Endodermal cell (in vitro differentiated cells): ENCODE data around the gene ACSS1. TPM values are rescaled to one million over a fixed set of nuclear protein-coding genes. Genes with fewer than 3 reads are reported as not detected.

Experiments
- DNase-seq: peaks from one replicate; pipeline ENCODE4 v3.0.0-alpha.2; 2017
- H3K27ac ChIP-seq: 2 replicates; pipeline ENCODE4 v1.5.1; 2013; ENCODE audit warnings: mild to moderate bottlenecking, low read depth, low read length, moderate library complexity
- H3K27me3 ChIP-seq: 2 replicates; pipeline ENCODE4 v1.6.1; 2013; ENCODE audit warnings: mild to moderate bottlenecking, low read length, moderate library complexity; ENCODE audit not compliant: insufficient read depth, control insufficient read depth, poor library complexity, severe bottlenecking
- H3K36me3 ChIP-seq: 2 replicates; pipeline ENCODE4 v1.7.0; 2013; ENCODE audit warnings: mild to moderate bottlenecking, low read length, moderate library complexity; ENCODE audit not compliant: control insufficient read depth, insufficient read depth
- H3K4me1 ChIP-seq: one replicate; pipeline ENCODE4 v1.7.0; 2013; ENCODE audit warnings: low read length; ENCODE audit not compliant: control insufficient read depth, insufficient read depth
- H3K4me3 ChIP-seq: 2 replicates; pipeline ENCODE4 v1.5.1; 2013; ENCODE audit warnings: mild to moderate bottlenecking, low read length, moderate library complexity
- H3K9ac ChIP-seq: 2 replicates; pipeline ENCODE4 v1.6.1; 2013; ENCODE audit warnings: mild to moderate bottlenecking, low read length, moderate library complexity; ENCODE audit not compliant: poor library complexity, severe bottlenecking; ENCODE audit errors: extremely low read depth
- H3K9me3 ChIP-seq: 2 replicates; pipeline ENCODE4 v1.6.1; 2013; ENCODE audit warnings: mild to moderate bottlenecking, low read length, moderate library complexity; ENCODE audit not compliant: control insufficient read depth
- H3K27ac Mint-ChIP-seq: 2 replicates; pipeline ENCODE4 v1.8.0; 2020; ENCODE audit warnings: mixed read lengths
- H3K27me3 Mint-ChIP-seq: 2 replicates; pipeline ENCODE4 v1.8.0; 2021; ENCODE audit warnings: mild to moderate bottlenecking, mixed read lengths; ENCODE audit not compliant: insufficient read depth
- H3K36me3 Mint-ChIP-seq: 2 replicates; pipeline ENCODE4 v1.8.0; 2020; ENCODE audit warnings: low read depth, mixed read lengths
- H3K4me1 Mint-ChIP-seq: 2 replicates; pipeline ENCODE4 v1.8.0; 2020; ENCODE audit warnings: mixed read lengths
- H3K4me3 Mint-ChIP-seq: 2 replicates; pipeline ENCODE4 v1.8.0; 2020; ENCODE audit warnings: mild to moderate bottlenecking, moderate library complexity, mixed read lengths
- H3K9me3 Mint-ChIP-seq: 2 replicates; pipeline ENCODE4 v1.8.0; 2020; ENCODE audit warnings: mild to moderate bottlenecking, mixed read lengths
- CTCF ChIP-seq: fragments of 200-600 bp; sonication (generic); conservative IDR thresholded peaks from 2 replicates; pipeline ENCODE4 v1.5.0; 2021; ENCODE audit warnings: antibody characterized with exemption, mild to moderate bottlenecking
- WGBS, 2 experiments: methylation state at CpG; one replicate each; pipeline versions ENCODE4 v1.1.5 to v1.1.7; 2013; ENCODE audit warnings: missing lambda C conversion rate in 2 of 2, mixed read lengths in 1 of 2; ENCODE audit not compliant: insufficient coverage in 1 of 2, insufficient read length in 1 of 2; 5-methylcytosine and 5-hydroxymethylcytosine counted together
- total RNA-seq, 2 donors: library from RNA; stranded (reverse); fragmentation: NEBNext Ultra II Directional in 1 of 2; extraction: Animal tissue kit (Norgen Biotek cat#: 25700) in 1 of 2; gene quantifications; 2 replicates in 1 of 2; 3 replicates in 1 of 2; pipeline ENCODE4 v1.2.1, GENCODE V29; 2021

The ACSS1 gene
- total RNA-seq, 2 donors from 2014 or later: 0.22 TPM; not detected in 1

- H3K4me1 Mint-ChIP-seq: peaks cover 18% of the 10 kb centered on the region
- Histone ChIP-seq H3K9ac (no peak overlapping the region), H3K27me3 (no peaks in the 10 kb centered on the region), H3K4me1 (no peaks in the 10 kb centered on the region), H3K27ac (no peak overlapping the region), H3K4me3 (no peak overlapping the region), H3K36me3 (no peaks in the 10 kb centered on the region), H3K9me3 (no peaks in the 10 kb centered on the region)
- 96 to 100% methylated on average over 6 of the region's 6 CpGs for WGBS, 2 experiments
- no peak overlapping the region for H3K4me3 Mint-ChIP-seq
- H3K36me3 Mint-ChIP-seq: no peaks in the 10 kb centered on the region
- H3K9me3 Mint-ChIP-seq: no peaks in the 10 kb centered on the region
- H3K27ac Mint-ChIP-seq: no peak overlapping the region
- H3K27me3 Mint-ChIP-seq: no peaks in the 10 kb centered on the region
- no peak for TF ChIP-seq CTCF
- no peak for DNase-seq
Observed at GRCh38 chr20:25021336-25021735, 36.6 kb downstream of the ACSS1 start.

GRCh38 chr20:25020901-25021301 is 37.0 kb downstream of the ACSS1 start:
- no peaks in the 10 kb centered on the region for H3K9me3 Mint-ChIP-seq
- H3K36me3 Mint-ChIP-seq: no peaks in the 10 kb centered on the region
- H3K27ac Mint-ChIP-seq: no peak overlapping the region
- TF ChIP-seq CTCF: no peak
- Histone ChIP-seq H3K4me3 (no peak overlapping the region), H3K9me3 (no peaks in the 10 kb centered on the region), H3K27me3 (no peaks in the 10 kb centered on the region), H3K27ac (no peak overlapping the region), H3K36me3 (no peaks in the 10 kb centered on the region), H3K9ac (no peak overlapping the region), H3K4me1 (no peaks in the 10 kb centered on the region)
- H3K4me3 Mint-ChIP-seq: no peak overlapping the region
- H3K4me1 Mint-ChIP-seq: peaks cover 20% of the 10 kb centered on the region
- no peaks in the 10 kb centered on the region for H3K27me3 Mint-ChIP-seq
- whole genome bisulfite sequencing, 2 experiments: 90 to 91% methylated on average over 3 to 6 of the region's 6 CpGs
- no peak for DNase-seq

DNA sequence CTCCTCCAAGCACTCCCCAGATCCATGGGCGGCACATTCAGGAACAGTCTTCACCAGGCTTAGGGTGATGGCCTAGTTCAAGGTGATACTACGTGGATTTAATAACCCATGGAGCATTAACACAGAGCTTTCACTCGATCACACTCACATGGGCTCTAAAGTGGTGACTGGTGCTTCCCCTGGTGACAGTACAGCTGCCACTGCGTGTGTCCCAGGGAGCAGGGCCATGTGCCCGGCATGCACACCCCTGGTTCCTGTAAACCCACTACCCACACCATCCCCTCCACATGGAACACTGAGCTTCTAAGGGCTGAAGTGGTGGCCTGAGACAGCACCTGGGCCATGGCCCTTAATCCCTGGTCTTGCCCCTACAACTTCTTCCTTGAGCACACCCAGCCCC is 37.6 kb downstream of the ACSS1 start:
- Histone ChIP-seq H3K4me1 (no peaks in the 10 kb centered on the region), H3K27me3 (no peaks in the 10 kb centered on the region), H3K27ac (no peak overlapping the region), H3K9me3 (no peaks in the 10 kb centered on the region), H3K4me3 (no peak overlapping the region), H3K36me3 (no peaks in the 10 kb centered on the region), H3K9ac (no peak overlapping the region)
- H3K9me3 Mint-ChIP-seq: no peaks in the 10 kb centered on the region
- no peak overlapping the region for H3K4me3 Mint-ChIP-seq
- peaks cover 20% of the 10 kb centered on the region for H3K4me1 Mint-ChIP-seq
- H3K36me3 Mint-ChIP-seq: no peaks in the 10 kb centered on the region
- no peaks in the 10 kb centered on the region for H3K27me3 Mint-ChIP-seq
- 93 to 96% methylated on average over 3 to 5 of the region's 5 CpGs for whole genome bisulfite sequencing, 2 experiments
- TF ChIP-seq CTCF: no peak
- peak; percentile 28 for DNase-seq
- H3K27ac Mint-ChIP-seq: no peak overlapping the region
